GM19395 (cell line): Measurements from ENCODE around the gene UAP1.
"Not testable (repeated sequence)": the region's sequence is repeated elsewhere in the genome, so short reads cannot be mapped to it uniquely, and the experiment has no call there.

ENCODE experiments used
- ATAC-seq: cut with Tn5 transposase; IDR thresholded peaks from one replicate; pipeline ENCODE4 v1.9.1; 2021; ENCODE audit warnings: mild to moderate bottlenecking, moderate library complexity; ENCODE audit not compliant: unreplicated experiment

Gene UAP1

DNA sequence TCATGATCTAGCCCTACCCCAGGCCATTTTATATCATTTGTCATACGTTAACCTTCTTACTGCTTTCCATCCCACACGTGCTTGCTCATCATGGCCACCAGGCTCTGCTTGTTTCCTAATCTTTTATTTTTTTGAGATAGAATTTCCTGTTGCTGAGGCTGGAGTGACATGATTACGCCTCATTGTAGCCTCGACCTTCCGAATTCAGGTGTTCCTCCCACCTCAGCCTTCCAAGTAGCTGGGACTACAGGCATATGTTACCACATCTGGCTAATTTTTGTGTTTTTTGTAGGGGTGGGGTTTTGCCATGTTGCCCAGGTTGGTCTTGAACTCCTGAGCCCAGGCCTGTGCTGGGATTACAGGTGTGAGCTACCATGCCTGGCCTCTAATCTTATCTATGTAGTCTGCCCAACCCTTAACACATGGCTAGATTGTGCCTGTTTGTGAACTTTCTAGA lies 3.3 kb downstream of the UAP1 start:
- ATAC-seq: no peak

GRCh38 chr1:162565460-162565859 lies 3.9 kb downstream of the UAP1 start:
- ATAC-seq: no peak

DNA sequence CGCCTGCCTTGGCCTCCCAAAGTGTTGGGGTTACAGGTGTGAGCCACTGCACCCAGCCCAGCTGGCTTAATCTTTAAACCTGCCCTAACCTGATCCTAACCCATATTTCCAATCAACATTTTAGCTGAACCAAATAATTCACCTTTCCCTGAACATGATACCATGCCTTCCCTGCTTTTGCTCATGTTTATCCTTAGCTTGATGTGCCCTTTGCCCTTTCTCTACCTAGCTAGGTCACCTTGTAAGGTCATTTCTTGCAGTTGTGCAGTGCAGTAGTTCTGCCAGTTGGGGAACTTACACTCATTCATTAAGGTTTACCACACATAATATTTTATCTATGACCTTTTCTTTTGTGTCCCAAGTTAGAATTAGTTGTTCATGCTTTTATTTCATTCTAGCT lies 5.3 kb downstream of the UAP1 start:
- no peak for ATAC-seq

DNA sequence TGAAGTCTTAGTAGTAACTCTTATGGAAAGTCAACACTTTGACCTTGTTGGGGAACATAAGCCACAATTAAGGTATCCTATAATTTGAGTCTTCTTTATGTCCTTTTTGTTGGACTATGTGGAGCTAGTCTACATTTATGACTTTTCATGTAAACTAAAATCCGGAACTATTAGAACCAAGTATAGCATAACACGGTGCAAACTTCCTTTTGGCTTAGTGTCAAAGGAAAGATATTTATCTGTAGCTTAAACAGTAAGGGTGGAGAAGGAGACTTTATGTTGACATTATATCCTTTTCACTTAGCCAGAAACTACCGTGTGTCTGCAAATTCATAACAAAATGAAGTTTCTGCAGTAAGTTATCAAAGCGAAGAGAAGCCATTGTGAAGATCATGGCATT lies 7.3 kb downstream of the UAP1 start:
- ATAC-seq: no peak

GRCh38 chr1:162570718-162571117 lies 9.2 kb downstream of the UAP1 start:
- ATAC-seq: no peak

DNA sequence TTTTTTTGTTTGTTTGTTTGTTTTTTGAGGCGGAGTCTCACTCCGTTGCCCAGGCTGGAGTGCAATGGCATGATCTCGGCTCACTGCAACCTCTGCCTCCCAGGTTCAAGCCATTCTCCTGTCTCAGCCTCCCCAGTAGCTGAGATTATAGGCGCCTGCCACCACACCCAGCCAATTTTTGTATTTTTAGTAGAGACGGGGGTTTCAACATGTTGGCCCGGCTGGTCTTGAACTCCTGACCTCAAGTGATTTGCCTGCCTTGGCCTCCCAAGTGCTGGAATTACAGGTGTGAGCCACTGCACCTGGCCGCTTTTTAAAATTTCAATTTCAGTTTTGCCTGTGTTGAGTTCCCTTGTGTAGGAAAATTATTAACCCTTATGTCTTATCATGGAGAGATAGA lies 9.6 kb downstream of the UAP1 start:
- ATAC-seq: not testable (repeated sequence)

GRCh38 chr1:162571696-162572095 lies 10.2 kb downstream of the UAP1 start:
- no peak for ATAC-seq

- ATAC-seq: no peak
These were observed 11.6 kb downstream of the UAP1 start for GRCh38 chr1:162573136-162573535.

GRCh38 chr1:162578071-162578700 lies 16.7 kb downstream of the UAP1 start:
- ATAC-seq: no peak

- ATAC-seq: no peak
These were observed 17.4 kb downstream of the UAP1 start for GRCh38 chr1:162578936-162579335.

- ATAC-seq: no peak
These were observed 18.8 kb downstream of the UAP1 start for GRCh38 chr1:162580308-162580707.

DNA sequence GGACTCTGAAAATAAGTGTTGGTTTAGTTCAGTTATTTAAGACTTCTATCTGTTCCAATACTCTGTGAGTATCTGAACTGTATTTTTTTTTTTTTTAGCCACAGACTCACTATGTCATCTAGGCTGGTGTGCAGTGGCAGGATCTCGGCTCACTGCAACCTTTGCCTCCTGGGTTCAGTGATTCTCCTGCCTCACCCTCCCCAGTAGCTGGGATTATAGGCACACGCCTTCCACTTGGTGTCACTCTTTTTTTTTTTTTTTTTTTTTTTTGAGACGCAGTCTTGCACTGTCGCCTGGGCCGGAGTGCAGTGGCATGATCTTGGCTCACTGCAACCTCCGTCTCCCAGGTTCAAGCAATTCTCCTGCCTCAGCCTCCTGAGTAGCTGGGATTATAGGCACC lies 21.4 kb downstream of the UAP1 start:
- not testable (repeated sequence) for ATAC-seq

DNA sequence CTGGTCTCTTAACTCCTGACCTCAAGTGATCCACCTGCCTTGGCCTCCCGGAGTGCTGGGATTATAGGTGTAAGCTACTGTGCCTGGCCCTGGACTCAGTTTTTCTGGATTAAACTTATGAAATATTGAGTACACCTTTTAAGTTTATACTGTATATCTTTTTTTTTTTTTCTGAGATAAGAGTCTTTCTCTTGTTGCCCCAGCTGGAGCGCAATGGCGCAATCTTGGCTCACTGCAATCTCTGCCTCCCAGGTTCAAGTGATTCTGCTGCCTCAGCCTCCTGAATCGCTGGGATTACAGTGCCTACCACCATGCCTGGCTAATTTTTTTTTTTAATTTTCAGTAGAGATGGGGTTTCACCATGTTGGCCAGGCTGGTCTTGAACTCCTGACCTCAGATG lies 23.6 kb downstream of the UAP1 start:
- ATAC-seq: not testable (repeated sequence)

GRCh38 chr1:162587347-162587746 lies 25.8 kb downstream of the UAP1 start:
- ATAC-seq: no peak

GRCh38 chr1:162587761-162588260 lies 26.3 kb downstream of the UAP1 start:
- ATAC-seq: no peak

- no peak for ATAC-seq
These were observed 28.6 kb downstream of the UAP1 start for GRCh38 chr1:162590101-162590500.

GRCh38 chr1:162590686-162591085 lies 29.2 kb downstream of the UAP1 start:
- no peak for ATAC-seq

DNA sequence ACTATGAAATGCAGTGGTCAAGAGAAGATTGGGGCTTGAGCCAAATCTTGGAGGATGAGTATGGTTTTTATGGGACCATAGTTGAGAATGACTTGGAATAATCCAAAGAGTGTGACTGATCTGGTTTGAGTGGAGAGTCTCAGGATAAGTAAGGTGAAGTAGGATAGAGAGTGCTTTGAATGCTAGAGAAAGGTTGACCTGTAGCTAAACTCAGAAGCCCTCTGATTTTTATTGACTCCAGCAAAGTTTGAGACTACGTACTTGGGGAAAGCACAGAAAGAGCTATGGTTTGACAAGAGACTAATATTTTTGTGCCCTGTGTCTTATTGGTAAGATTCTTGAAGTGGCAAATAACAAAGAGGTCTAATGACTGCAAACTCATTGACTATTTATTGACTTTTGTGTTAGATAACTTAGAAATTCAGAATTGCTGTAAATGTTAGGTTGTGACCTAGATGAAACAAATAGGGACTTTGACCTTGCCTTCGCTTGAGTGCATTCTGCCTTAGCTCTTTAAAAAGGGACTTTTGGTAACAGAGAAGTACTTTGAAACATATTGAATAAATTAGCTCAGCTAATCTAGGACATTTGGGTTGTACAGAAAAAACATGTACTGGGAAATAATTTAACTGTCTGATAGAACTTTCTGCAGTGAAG lies 35.1 kb downstream of the UAP1 start:
- no peak for ATAC-seq

DNA sequence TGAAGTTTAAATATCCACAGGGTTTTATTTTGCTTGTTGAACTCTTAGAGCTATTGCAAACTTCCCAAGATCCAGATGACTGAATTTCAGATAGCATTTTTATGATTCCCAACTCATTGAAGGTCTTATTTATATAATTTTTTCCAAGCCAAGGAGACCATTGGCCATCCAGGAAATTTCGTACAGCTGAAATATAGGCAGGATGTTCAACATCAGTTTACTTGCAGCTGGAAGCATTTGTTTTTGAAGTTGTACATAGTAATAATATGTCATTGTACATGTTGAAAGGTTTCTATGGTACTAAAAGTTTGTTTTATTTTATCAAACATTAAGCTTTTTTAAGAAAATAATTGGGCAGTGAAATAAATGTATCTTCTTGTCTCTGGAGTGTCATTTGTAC lies 37.9 kb downstream of the UAP1 start:
- ATAC-seq: no peak

DNA sequence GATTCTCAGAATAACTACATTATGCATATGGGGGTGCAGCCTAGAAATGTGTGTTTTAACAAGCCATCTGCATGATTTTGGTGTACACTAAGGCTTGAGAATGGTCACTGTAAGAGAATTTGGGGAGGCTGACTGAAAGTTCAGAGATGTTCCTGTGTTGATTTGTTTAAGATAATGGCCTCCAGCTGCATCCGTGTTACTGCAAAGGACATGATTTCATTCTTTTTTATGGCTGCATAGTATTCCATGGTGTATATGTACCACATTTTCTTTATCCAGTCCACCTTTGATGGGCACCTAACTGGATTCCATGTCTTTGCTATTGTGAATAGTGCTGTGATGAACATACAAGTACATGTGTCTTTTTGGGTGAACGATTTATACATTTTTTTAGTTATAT lies 41.6 kb downstream of the UAP1 start:
- ATAC-seq: not testable (repeated sequence)

DNA sequence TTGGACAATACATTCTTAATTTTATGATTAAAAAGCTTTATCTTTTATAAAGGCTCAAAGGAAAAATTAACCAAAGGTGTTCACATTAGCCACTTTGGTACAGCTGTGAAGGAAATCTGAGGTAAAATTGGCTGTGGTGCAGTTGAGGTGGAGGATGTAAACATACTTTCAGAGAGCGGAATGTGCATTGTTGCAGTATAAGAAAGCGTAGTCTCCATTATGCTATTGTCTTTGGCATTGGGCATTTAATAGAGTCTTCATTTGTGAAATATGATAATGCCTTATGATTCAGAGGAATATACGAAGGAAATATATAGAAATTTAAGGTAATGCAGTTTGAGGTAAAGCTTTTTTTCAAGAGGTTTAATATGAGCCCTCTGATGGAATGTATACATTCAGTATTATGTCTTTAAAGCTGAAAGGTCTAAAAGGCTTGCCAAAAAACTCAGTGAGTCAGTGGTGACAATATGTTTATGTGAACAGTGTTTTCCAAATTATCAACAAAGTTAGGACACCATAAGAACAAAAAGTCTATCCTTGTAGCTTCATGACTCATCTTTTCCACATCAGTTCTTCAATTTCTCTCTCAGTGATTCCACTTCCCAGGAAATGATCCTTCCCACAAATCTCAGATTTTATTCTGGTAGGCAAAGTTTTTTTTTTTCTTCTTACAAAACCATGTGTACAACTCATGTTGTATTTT lies 43.9 kb downstream of the UAP1 start:
- ATAC-seq: no peak

DNA sequence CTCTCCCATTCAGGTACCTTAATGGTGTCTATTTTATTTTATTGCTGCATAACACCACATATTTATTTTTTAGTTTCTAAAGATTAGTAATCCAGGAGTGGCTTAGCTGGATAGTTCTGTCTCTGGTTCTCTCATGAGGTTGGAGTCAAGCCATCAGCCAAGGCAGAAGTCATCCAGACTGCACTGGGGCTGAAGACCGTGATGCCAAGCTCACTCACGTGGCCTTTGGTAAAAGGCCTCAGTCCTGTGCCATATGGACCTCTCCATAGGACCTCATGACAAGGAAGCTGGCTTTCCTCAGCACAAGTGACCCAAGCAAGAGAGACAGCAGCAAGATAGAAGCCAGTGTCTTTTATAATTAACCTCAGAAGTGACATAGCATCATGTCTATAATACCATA lies 47.8 kb downstream of the UAP1 start:
- no peak for ATAC-seq
